Measurements from ENCODE around the gene HS3ST6. TPM values are rescaled to one million over a fixed set of nuclear protein-coding genes. Genes with fewer than 3 reads are reported as not detected.

Gene HS3ST6
- total RNA-seq, 2 experiments from 2014 or later, result not detected

DNA sequence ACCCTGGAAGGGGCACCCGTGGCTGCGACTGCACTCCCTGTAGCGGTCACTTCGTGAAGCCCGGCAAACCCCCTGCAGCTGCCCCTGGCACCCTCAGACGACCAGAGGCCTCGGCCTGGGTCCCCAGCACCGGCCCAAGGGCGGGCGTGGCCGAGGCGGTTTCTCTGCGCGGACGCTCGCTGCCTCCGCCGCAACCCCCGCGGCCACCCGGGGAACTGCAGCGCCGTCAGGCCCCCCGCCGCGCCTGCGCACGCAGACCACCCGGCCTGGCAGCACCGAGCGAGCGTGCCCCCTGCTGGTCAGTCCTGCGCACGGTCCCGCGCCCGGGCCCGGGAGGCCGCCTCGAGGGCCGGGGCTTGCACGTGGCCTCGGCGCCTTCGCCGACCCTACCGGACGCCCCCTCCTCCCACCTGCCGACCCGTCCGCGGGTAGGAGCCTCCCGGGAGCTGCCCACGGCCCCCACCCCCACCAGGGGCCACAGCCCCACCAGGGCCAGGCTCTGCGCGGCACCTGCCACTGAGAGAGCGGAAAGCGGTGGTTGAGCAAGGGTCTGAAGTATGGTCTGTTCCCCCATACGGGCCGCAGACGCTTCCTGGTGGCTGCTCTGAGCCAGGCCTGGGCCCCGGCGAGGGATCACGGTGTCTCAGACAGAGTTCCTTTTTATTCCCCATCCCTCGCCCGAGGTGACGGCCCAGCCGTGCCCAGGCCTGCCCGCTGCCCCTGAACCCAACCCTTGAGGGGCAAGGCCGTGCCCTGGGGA, 11.5 kb upstream of the HS3ST6 start:
- no peaks in the 10 kb centered on the region for H3K9me3 ChIP-seq (ENCODE audit: low read length)
- peak overlapping the region; percentile 56 for H3K4me3 ChIP-seq (ENCODE audit: low read depth, low read length, poor library complexity, severe bottlenecking)
- peak overlapping the region; percentile 81; the same call in 1 of the 2 replicates for H2AFZ ChIP-seq (ENCODE audit: low read length)
- CTCF ChIA-PET (ENCODE audit: unreplicated experiment), result no interaction called here
- H3K9me2 ChIP-seq (ENCODE audit: insufficient read depth, low read length), result no peaks in the 10 kb centered on the region
- intact Hi-C loops (cut with micrococcal nuclease; ENCODE audit: unreplicated experiment), result loop anchor here (1.0 kb wide), 1 partner anchor 66 kb away; no protein-coding TSS in a partner anchor
- H3K4me1 ChIP-seq (ENCODE audit: insufficient read depth, low read length, poor library complexity, severe bottlenecking), result peaks cover 6% of the 10 kb centered on the region
- BruUV-seq (replicated peaks), result no TSS peak
- POLR2A ChIA-PET, result no interaction called here
- no peak overlapping the region for H3K27ac ChIP-seq (ENCODE audit: low read depth, low read length, poor library complexity, severe bottlenecking)
- DNase-seq (ENCODE audit: low spot score), result peak; percentile 90
- H3K36me3 ChIP-seq (ENCODE audit: insufficient read depth, low read length), result no peaks in the 10 kb centered on the region
- no peaks in the 10 kb centered on the region for H4K20me1 ChIP-seq (ENCODE audit: insufficient read depth, low read length)
- no peaks in the 10 kb centered on the region for H3K79me2 ChIP-seq (ENCODE audit: insufficient read depth, low read depth, low read length)
- peak overlapping the region; percentile 66 for H3K4me2 ChIP-seq (ENCODE audit: low read length)
- TF ChIP-seq EZH2phosphoT487 (IDR thresholded peaks at IDR 0.05; ENCODE audit: borderline replicate concordance, low read depth, low read length) (no peak), CTCF (conservative IDR thresholded peaks at IDR 0.05; ENCODE audit: low read length) (peak; percentile 87)

DNA sequence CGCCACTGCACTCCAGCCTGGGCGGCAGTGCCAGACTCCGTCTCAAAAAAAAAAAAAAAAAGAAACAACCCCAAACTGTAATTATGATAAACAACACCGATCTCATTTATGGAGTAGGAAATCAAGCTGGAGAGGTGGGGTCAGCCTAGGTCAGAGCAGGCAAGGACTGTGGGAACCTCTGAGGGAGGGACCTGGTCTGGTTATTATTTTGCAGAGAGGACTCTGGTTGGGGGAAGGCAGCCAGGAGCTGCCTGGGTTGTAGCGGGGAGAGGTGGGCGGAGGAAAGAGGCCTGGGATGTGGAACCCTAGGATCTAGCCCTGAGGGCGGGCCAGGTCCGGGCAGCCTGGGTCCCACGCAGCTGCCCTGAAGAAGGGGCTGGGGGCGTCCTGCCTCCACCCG, 10.9 kb upstream of the HS3ST6 start:
- Histone ChIP-seq H2AFZ (ENCODE audit: low read length) (peak overlapping the region; percentile 81; the same call in 1 of the 2 replicates), H3K79me2 (ENCODE audit: insufficient read depth, low read depth, low read length) (no peaks in the 10 kb centered on the region), H3K4me1 (ENCODE audit: insufficient read depth, low read length, poor library complexity, severe bottlenecking) (peaks cover 6% of the 10 kb centered on the region), H3K36me3 (ENCODE audit: insufficient read depth, low read length) (no peaks in the 10 kb centered on the region), H3K9me3 (ENCODE audit: low read length) (no peaks in the 10 kb centered on the region), H3K4me3 (ENCODE audit: low read depth, low read length, poor library complexity, severe bottlenecking) (peak overlapping the region; percentile 56), H3K9me2 (ENCODE audit: insufficient read depth, low read length) (no peaks in the 10 kb centered on the region), H3K4me2 (ENCODE audit: low read length) (peak overlapping the region; percentile 66), H4K20me1 (ENCODE audit: insufficient read depth, low read length) (no peaks in the 10 kb centered on the region), H3K27ac (ENCODE audit: low read depth, low read length, poor library complexity, severe bottlenecking) (no peak overlapping the region)
- ChIA-PET CTCF (ENCODE audit: unreplicated experiment) (interaction anchor here (0.5 to 1.1 kb wide), 2 partner anchors 65 to 107 kb away, joined by 3 read pairs; no protein-coding TSS in a partner anchor), POLR2A (interaction anchor here (1.2 kb wide), 1 partner anchor 63 kb away, joined by 3 read pairs; no protein-coding TSS in a partner anchor)
- TF ChIP-seq CTCF (conservative IDR thresholded peaks at IDR 0.05; ENCODE audit: low read length) (no peak), EZH2phosphoT487 (IDR thresholded peaks at IDR 0.05; ENCODE audit: borderline replicate concordance, low read depth, low read length) (no peak)
- DNase-seq (ENCODE audit: low spot score), result peak; percentile 9
- intact Hi-C loops (cut with micrococcal nuclease; ENCODE audit: unreplicated experiment), result loop anchor here (1.0 kb wide), 1 partner anchor 66 kb away; no protein-coding TSS in a partner anchor
- BruUV-seq (replicated peaks), result no TSS peak

DNA sequence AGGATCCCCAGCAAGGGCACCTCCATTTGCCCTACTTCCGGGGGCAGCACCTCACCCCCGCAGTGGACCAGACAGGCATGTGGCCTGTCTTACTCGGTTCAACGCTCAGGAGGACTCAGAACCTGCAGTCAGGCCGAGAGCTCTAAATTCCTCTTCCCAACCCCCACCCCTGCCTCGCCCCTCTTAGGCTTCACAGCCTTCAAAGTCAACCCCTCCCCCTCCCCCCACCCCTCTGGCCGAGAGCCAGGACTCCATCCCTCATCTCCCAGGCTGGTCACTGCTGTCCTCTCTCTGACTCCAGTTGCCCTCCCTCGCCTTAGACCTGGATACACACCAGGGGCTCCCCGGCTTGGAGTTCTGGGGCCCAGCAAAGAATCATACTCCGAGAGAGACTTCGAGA, 8.1 kb upstream of the HS3ST6 start:
- no peaks in the 10 kb centered on the region for H3K9me2 ChIP-seq (ENCODE audit: insufficient read depth, low read length)
- H4K20me1 ChIP-seq (ENCODE audit: insufficient read depth, low read length), result no peaks in the 10 kb centered on the region
- CTCF ChIA-PET (ENCODE audit: unreplicated experiment), result no interaction called here
- no peak for DNase-seq (ENCODE audit: low spot score)
- TF ChIP-seq EZH2phosphoT487 (IDR thresholded peaks at IDR 0.05; ENCODE audit: borderline replicate concordance, low read depth, low read length), result no peak
- TF ChIP-seq CTCF (conservative IDR thresholded peaks at IDR 0.05; ENCODE audit: low read length), result no peak
- no peak overlapping the region for H3K27ac ChIP-seq (ENCODE audit: low read depth, low read length, poor library complexity, severe bottlenecking)
- no peaks in the 10 kb centered on the region for H3K36me3 ChIP-seq (ENCODE audit: insufficient read depth, low read length)
- no peak overlapping the region for H3K4me3 ChIP-seq (ENCODE audit: low read depth, low read length, poor library complexity, severe bottlenecking)
- no peak overlapping the region for H2AFZ ChIP-seq (ENCODE audit: low read length)
- intact Hi-C loops (cut with micrococcal nuclease; ENCODE audit: unreplicated experiment), result no loop called here
- H3K79me2 ChIP-seq (ENCODE audit: insufficient read depth, low read depth, low read length), result no peaks in the 10 kb centered on the region
- POLR2A ChIA-PET, result no interaction called here
- H3K4me2 ChIP-seq (ENCODE audit: low read length), result no peak overlapping the region
- no peaks in the 10 kb centered on the region for H3K9me3 ChIP-seq (ENCODE audit: low read length)
- no TSS peak for BruUV-seq (replicated peaks)
- peaks cover 6% of the 10 kb centered on the region for H3K4me1 ChIP-seq (ENCODE audit: insufficient read depth, low read length, poor library complexity, severe bottlenecking)

Measured in OCI-LY7 (cell line).